ENCODE results near the gene ZBTB38.

ZBTB38 gene

DNA sequence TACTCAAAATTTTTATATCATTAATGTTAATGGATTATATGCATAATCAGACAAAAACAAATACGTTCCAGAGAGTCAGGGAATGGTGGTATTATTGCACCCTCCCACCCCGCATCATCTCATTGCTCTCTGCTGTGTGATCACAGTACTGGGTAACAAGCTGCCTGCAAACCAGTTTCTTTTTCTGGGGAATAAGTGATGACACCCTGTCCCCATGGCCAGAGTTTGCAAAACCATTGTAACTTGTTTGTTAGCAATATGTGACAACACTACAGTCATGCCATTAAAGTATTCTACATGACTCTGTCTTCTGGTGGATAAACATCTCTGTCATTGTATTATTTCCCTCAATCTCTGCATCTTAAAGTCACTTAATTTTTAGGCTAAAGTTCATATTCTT lies 39.5 kb downstream of the ZBTB38 start:
- no peak for DNase-seq

DNA sequence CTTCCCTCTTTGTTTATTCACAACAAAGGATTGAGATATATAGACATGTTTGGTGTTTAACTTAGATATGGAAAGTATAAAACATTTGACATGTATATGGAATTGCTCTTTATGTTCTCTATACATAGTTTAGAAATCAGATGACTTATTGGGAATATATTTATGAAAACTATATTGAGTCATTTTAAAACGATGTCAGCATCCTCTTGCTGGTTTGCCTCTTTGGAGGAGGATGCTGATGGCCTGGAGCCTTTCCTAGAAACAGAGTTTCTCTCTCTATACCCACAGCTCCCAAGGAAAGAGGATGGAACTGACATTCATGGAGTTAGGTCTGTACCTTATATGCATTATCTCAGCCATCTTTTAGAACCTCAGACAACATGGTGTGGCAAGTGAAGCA lies 40.3 kb downstream of the ZBTB38 start:
- DNase-seq = no peak

DNA sequence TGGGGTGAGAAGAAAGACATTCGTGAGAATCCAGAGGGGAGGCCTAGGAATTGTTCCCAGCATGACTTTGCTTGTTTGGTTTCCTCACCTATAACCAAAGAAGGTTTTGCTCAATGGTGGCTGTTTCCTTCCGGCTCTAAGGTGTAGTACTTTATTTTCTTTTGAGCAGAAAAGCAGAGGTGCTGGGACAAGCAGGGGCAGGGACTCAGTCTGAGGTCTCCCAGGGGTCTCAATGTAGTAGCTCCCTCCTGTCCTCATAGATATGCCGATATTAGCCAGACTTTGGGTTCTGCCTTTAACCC lies 41.6 kb downstream of the ZBTB38 start:
- DNase-seq = no peak

DNA sequence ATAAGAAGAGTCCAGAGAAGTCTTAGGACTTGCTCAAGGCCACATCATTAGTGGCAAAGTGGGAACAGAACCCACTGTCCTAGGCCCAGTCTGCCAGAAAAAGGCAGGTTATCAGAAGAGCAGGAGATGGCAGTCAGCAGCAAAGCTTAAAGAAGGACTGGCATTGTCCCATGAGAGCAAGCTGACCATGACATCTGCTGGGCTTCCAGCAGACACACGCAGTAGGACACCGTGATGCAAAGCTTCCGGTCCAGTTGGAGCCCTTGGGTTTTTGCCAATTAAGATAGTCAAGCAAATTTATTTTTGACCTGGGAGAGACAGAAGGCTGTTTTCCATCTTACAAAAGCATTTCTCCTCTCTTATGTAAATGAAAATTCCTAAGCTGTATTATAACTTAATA lies 42.1 kb downstream of the ZBTB38 start:
- DNase-seq = no peak

DNA sequence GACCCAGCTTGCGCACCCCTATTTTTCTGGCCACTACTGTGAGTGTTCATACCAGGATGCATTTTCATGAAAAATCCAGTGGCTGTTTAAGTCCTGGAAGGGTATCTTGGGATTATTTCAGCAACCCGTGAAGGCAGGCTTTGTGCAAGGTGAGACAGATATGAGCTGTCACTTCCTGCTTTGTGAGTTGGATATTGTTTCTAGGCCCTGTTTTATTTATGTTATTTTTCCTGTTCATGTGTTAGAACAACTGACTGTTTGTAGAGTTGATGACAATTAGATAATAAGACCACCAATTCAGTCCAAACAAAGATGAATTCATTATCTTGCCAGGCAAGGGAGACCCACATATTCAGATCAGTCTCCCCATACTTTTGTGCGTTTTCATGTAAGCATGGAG lies 42.5 kb downstream of the ZBTB38 start:
- DNase-seq = no peak

DNA sequence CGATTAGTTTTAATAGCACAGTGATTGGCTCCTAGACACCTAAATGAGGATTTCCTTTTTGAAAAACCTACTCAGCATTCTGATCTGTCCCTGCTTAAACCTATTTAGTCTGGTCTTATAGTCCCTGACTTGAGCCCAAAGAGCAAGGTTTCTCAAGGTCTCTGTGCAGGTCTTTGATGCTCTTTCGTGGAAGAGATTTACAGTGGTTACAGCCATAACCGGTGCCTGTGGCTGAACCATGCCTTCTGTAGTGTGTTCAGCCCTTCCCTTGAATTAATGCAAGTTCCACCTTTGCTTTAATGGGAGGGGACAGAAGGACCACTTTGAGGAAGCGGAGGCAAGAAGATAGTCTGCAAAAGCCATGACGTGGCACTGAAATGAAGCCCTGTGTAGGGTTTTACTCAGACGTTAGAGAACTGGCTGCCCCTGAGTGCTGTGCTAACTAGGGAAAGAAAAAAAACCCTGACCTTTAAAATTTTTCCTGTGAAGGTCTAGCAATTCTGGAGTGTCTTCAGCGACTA lies 43.0 kb downstream of the ZBTB38 start:
- DNase-seq = peak; percentile 59

DNA sequence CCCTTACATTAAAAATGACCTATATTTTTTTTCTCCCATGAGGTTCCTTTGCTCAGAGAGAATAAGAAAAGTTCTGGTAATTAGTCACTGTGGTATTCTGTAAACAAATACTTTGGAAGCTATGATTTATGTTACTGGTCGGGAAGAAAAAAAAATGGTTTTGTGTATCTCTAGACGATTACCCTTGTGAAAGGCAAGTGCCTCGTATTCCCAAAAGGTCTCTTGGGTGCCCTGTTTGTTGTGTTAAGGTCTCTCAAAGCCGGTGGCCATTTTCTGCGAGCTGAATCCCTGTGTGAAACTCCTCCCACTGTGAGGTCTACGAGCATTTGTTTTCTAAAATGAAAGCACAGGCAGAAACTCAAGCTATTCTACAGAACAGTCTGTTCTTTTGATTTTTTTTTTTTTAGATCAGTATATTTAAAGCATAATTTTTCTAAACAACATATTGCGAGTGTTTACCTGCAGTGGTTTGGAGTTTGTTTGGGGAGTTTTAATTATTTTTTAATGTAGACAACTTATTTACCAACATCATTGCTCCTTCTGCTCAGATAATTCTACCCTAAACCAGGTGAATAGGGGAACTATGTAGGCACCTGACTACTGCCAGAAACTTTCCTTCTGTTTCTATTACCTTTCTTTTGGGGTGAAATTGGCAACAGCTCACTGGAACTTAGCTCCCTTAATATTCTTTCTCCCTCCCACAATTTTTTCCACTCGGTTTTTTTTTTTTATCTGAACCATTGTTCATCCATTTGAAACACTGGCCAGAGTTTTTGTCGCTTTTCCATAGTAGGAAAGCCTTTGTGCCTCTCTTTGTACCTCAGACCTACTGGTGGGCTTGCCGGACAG lies 44.0 kb downstream of the ZBTB38 start:
- DNase-seq = peak; percentile 79

DNA sequence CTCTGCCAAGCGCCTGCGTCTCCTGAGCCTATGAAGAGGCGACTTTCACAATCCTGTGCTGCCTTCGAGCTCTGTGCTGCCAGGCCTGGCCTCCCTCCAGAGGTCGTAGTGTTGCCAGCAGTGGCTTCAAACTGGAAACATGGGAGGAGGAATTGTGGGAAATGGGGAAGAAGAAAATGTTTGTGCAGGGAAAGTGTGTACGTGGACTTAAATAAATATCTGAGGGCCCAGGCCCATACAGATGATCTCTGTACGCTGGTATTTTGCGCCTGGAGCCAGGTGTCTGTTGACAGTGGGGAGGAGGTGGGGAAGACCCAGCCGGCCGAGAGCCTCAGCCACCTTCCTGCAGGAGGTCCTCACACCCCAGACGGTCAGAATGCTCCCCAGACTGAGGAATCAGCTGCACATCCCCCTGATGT lies 44.6 kb downstream of the ZBTB38 start:
- DNase-seq = no peak

DNA sequence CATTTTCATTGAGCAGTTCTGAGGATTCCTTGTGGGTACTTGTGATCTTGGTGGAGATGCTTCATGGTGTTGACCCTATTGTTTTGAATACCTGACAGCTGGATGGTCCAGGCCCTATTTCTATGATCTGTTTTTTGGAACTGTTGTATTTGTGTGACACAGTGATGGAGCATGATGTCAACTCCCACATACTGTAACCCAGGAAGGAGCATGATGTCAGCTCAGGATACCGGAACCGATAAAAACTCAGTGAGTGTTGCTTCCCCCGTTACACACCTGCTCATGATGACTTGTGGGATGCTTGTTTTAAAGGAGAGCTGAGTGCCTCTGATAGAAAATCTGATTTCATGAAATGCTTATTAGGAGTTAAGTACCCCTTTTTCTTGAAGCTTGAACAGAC lies 45.1 kb downstream of the ZBTB38 start:
- DNase-seq = peak; percentile 58

DNA sequence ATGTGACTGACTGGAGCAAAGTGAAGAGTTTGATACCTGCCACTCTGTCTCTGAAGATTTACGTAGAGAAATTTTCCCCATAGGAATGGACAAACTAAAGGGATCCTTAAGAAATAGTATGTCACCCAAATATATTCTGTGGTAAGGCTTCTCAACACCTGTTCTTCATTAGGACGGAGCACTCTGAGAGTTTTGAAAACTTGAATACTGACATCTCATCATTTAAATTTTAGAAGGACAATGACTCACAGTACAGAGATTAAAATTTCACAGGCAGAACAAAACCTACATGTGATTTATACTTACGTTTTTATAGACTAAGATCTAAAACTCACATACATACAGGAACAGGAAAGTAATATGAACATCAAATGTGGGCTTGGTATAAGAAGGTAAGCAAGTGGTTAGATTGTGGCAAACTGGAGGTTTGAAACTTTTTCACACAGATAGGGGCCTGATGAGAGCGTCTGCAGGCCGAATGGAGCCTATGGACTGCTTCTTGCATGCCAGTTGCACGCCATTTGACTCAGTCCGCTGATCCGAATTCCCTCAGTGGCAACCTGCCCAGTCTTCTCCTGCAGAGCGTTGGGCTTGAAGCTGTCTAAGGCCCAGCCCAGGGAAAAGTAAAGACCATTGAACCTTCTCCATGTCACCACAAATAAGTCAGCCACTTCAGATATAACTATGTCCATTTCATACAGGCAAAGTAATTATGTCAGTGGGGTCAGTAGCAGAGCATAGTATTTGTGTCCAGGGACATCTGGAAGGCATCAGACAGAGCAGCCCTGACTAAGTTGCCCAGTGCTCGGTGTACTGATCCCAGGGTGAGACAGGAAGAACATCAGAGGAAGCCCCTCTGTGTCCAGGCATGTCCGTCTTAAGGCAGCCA lies 45.7 kb downstream of the ZBTB38 start:
- DNase-seq = peak; percentile 51

DNA sequence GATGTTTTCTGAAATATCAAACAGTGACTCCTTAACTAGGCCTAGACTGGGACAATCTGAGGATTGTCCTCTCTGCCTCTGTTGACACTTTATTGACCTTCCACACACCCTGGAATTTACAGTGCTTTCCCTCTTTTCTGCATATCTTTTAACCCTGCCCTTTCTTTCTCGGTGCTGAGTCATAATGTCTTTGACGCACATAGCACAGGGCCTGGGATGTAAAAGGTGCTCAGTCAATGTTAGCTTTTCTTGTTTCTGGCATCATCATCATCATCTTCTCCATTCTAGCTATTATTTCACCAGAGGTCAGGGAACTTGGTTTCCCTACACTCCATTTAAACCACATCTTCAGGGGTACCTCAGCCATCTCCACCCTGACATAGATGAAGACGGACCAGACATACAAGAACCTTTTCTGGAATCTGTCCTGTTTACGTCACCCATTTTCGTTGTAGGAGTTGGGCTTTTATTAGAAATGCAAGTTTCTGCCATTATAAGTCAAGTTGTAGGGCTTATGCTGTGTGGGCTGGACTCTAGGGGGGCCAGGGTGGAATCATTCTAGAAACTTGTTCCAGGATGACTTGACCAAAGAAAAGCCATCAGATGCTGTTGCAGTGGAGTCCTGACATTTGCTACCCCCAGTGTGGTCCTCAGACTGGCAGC lies 46.6 kb downstream of the ZBTB38 start:
- no peak for DNase-seq

DNA sequence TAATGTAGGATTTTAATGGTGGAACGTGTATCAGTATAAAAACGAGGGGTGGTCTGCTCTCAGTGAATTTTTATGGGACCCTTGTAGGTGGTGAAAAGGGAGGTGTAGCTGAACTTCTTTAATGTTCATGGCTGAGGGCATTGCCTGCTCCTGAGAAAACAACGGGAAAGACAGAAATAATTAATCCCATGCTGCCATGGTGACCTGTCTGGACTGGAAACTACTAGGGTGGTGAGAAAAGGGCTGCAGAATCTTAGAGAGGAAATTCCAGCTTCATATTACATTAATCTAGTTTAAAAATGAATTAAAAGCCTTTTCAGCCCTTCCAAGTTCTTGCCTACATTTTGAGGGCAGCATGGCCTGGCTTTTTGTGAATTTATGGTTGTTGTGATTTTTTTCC lies 47.6 kb downstream of the ZBTB38 start:
- DNase-seq = no peak
